GM06990 (cell line): ENCODE measurements around the gene NUMA1.

Experiments
- DNase-seq: peaks from one replicate; pipeline ENCODE4 v3.0.0-alpha.2; 2011; ENCODE audit not compliant: insufficient read length; ENCODE audit errors: extremely low read depth
- H3K27me3 ChIP-seq: replicated peaks from 2 replicates; pipeline ENCODE4 v1.6.0; 2011; ENCODE audit warnings: low read length; ENCODE audit not compliant: control insufficient read depth, insufficient read depth
- H3K36me3 ChIP-seq: 2 replicates; pipeline ENCODE4 v1.5.1; 2011; ENCODE audit warnings: low read length; ENCODE audit not compliant: control insufficient read depth, insufficient read depth
- H3K4me3 ChIP-seq: replicated peaks from 2 replicates; pipeline ENCODE4 v1.5.1; 2011; ENCODE audit warnings: low read depth, mild to moderate bottlenecking, control low read depth, low read length
- CTCF ChIP-seq: IDR thresholded peaks from 2 replicates; pipeline ENCODE4 v1.5.1; 2011; ENCODE audit warnings: low read length, control low read depth, mild to moderate bottlenecking, inconsistent platforms; ENCODE audit not compliant: insufficient read depth, poor library complexity, severe bottlenecking

The NUMA1 gene

GRCh38 chr11:72002841-72003775 is 77.2 kb downstream of the NUMA1 start:
- no peak overlapping the region for H3K4me3 ChIP-seq
- H3K27me3 ChIP-seq: no peaks in the 10 kb centered on the region
- DNase-seq: no peak
- no peak for TF ChIP-seq CTCF
- H3K36me3 ChIP-seq: peaks cover 72% of the 10 kb centered on the region

DNA sequence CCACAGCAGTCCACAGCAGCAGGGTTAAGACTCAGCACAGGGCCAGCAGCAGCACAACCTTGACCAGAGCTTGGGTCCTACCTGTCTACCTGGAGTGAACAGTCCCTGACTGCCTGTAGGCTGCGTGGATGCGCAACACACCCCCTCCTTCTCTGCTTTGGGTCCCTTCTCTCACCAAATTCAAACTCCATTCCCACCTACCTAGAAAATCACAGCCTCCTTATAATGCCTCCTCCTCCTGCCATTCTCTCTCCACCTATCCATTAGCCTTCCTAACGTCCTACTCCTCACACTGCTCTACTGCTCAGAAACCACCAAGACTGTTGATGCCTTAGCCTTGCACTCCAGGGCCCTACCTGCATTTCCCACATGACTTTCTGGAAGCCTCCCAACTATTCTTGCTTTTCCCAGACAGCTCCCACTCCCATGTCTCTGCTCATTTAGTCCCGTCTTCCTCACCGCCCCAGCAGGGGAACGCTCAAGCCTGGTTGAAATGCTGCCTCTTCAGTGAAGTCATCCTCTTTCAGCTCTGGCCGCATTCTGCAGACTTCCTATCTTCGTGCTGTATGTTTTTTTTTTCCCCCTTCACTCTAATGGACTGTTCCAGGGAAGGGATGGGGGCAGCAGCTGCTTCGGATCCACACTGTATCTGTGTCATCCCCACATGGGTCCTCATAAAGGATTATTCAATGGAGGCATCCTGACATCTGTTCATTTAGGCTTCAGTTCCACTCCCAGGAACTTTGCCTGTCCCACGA is 78.3 kb downstream of the NUMA1 start:
- TF ChIP-seq CTCF: no peak
- H3K36me3 ChIP-seq: peaks cover 65% of the 10 kb centered on the region
- no peak for DNase-seq
- H3K27me3 ChIP-seq: no peaks in the 10 kb centered on the region
- H3K4me3 ChIP-seq: no peak overlapping the region

DNA sequence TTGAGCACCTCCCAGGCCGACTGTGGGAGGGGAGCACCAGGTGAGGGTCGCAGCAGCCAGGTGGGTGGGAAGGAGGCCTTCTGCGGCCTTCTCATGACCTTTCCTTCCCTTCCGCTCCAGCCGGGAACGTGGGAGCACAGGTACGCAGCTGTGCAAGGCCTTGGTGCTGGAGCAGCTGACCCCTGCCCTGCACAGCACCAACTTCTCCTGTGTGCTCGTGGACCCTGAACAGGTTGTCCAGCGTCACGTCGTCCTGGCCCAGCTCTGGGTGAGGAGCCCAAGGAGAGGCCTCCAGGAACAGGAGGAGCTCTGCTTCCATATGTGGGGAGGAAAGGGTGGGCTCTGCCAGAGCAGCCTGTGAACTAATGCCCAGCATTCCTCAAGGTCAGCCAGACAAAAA is 79.1 kb downstream of the NUMA1 start:
- H3K27me3 ChIP-seq: no peaks in the 10 kb centered on the region
- DNase-seq: no peak
- no peak overlapping the region for H3K4me3 ChIP-seq
- peaks cover 59% of the 10 kb centered on the region for H3K36me3 ChIP-seq
- no peak for TF ChIP-seq CTCF

DNA sequence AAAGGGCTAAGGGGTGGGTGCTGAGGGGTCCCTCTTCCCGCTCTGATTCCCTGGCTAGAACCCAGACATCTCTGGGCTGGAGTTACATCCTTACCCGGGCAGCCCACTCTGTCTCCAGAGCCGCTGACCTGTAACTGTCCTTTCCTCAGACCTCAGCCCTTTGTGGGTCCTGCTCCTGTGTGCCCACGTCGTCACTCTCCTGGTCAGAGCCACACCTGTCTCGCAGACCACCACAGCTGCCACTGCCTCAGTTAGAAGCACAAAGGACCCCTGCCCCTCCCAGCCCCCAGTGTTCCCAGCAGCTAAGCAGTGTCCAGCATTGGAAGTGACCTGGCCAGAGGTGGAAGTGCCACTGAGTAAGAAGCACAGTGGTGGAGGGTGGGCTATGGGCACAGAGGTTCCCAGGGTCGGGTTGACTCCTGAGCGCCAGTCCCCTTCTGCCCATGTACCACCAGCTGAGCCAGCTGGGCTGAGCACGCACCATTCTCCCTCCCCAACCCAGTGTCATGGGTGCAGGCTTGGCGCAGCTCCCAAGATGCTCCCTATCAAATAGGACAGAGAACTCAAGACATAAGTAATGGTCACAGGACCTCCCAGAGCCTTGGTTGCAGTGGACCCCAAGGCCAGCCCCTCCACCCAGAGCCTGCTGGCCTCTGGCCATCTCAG is 80.0 kb downstream of the NUMA1 start:
- no peak for TF ChIP-seq CTCF
- Histone ChIP-seq H3K27me3 (no peaks in the 10 kb centered on the region), H3K4me3 (no peak overlapping the region), H3K36me3 (peaks cover 53% of the 10 kb centered on the region)
- no peak for DNase-seq

DNA sequence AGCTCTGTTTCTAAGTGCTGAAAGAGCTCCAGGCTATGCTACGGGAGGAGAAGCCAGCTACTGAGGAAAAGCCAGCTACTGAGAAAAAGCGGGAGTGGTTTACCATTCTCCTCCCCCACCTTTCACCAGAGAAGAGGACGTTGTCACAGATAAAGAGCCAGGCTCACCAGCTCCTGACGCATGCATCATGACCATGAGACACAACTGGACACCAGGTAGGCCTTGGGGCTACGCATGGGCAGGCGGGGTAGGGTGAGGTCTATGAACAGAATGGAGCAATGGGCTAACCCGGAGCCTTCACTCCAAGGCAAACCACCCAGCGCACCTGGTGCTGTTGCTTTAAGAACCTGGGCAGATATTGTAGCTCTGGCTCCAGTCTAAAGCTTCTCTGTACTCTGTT is 80.5 kb downstream of the NUMA1 start:
- TF ChIP-seq CTCF: no peak
- DNase-seq: no peak

More for the DNA sequence above, 80.5 kb downstream of the NUMA1 start:
- peaks cover 52% of the 10 kb centered on the region for H3K36me3 ChIP-seq
- H3K27me3 ChIP-seq: no peaks in the 10 kb centered on the region
- H3K4me3 ChIP-seq: peak overlapping the region; percentile 49
